Esophagus squamous epithelium (tissue), 5 donors: ENCODE results near the gene THAP5. TPM values are rescaled to one million over a fixed set of nuclear protein-coding genes. Genes with fewer than 3 reads are reported as not detected.

Experiments used
- DNase-seq: peaks from one replicate; lab custom pipeline; 2025; lab: John Stamatoyannopoulos, UW
- H3K27ac ChIP-seq, 4 donors: fragments of 200-600 bp; sonication (generic); one replicate each; pipeline ENCODE4 v1.5.1; 2016 to 2019; ENCODE audit warnings: mild to moderate bottlenecking in 1 of 4
- H3K27me3 ChIP-seq, 4 donors: fragments of 200-600 bp; sonication (generic); 1 replicate in 3 of 4; 2 replicates in 1 of 4; pipeline versions ENCODE4 v1.5.1 to v1.6.0; 2017 to 2021; ENCODE audit warnings: antibody characterized with exemption in 1 of 4
- H3K36me3 ChIP-seq, 3 donors: fragments of 200-600 bp; sonication (generic); one replicate each; pipeline ENCODE4 v1.5.1; 2016 to 2019
- H3K4me1 ChIP-seq, 3 donors: fragments of 200-600 bp; sonication (generic); one replicate each; pipeline ENCODE4 v1.5.1; 2017 to 2019
- H3K4me3 ChIP-seq, 4 donors: fragments of 200-600 bp; sonication (generic); 1 replicate in 3 of 4; 2 replicates in 1 of 4; pipeline ENCODE4 v1.5.1; 2016 to 2019; ENCODE audit warnings: mild to moderate bottlenecking in 2 of 4, moderate library complexity in 1 of 4
- H3K9me3 ChIP-seq, 3 donors: fragments of 200-600 bp; sonication (generic); one replicate each; pipeline ENCODE4 v1.5.1; 2016 to 2019
- CTCF ChIP-seq, 6 experiments: fragments of 450-650 bp in 4 of 6; fragments of 200-600 bp in 2 of 6; sonication (generic) in 2 of 6; IDR thresholded peaks; one replicate each; pipeline ENCODE4 v1.5.1; 2016 to 2019; ENCODE audit warnings: antibody characterized with exemption in 6 of 6, mild to moderate bottlenecking in 4 of 6, moderate library complexity in 4 of 6
- POLR2A ChIP-seq, 4 donors: fragments of 450-650 bp; IDR thresholded peaks; one replicate each; pipeline ENCODE4 v1.6.1; 2017; ENCODE audit warnings: antibody characterized with exemption in 4 of 4, mild to moderate bottlenecking in 4 of 4, moderate library complexity in 3 of 4
- WGBS, 2 donors: methylation state at CpG; one replicate each; pipeline ENCODE4 v1.1.5; 2018; 5-methylcytosine and 5-hydroxymethylcytosine counted together
- intact Hi-C: fragments of 100-400 bp; cut with DNase I; formaldehyde crosslinking; loops from one replicate; pipeline ENCODE4 v1.15.0; 2022
- total RNA-seq, 4 donors: library from RNA; depleted of rRNA; stranded (reverse); fragments of >200 nt; gene quantifications; one replicate each; pipeline ENCODE4 v1.1.0, GENCODE V29; 2016
- donor health status: DM: yes; HTN: yes; CAD: no.

THAP5 gene
- total RNA-seq, 4 donors from 2014 or later, result 7.7 to 19.7 (median 15.9) TPM

- TF ChIP-seq CTCF (IDR thresholded peaks at IDR 0.05) (no peak), POLR2A (IDR thresholded peaks at IDR 0.05) (no peak)
- Histone ChIP-seq H3K36me3 (no peaks in the 10 kb centered on the region), H3K9me3 (no peaks in the 10 kb centered on the region), H3K27ac (no peak overlapping the region), H3K4me1 (no peaks in the 10 kb centered on the region), H3K4me3 (no peak overlapping the region), H3K27me3 (peaks cover 0 to 3% (median 0%) of the 10 kb centered on the region in 4 donors)
- intact Hi-C loops, result no loop called here
- 94 to 98% methylated on average over 4 of the region's 4 CpGs for WGBS, 2 donors
- DNase-seq, result no peak
Observed at GRCh38 chr7:108596560-108596959, 27.1 kb upstream of the THAP5 start.

- intact Hi-C loops, result no loop called here
- Histone ChIP-seq H3K36me3 (no peaks in the 10 kb centered on the region), H3K4me3 (no peak overlapping the region), H3K9me3 (no peaks in the 10 kb centered on the region), H3K27ac (no peak overlapping the region), H3K27me3 (no peaks in the 10 kb centered on the region), H3K4me1 (no peaks in the 10 kb centered on the region)
- TF ChIP-seq CTCF (IDR thresholded peaks at IDR 0.05), result no peak
- no peak for TF ChIP-seq POLR2A (IDR thresholded peaks at IDR 0.05)
- DNase-seq, result no peak
- WGBS, 2 donors, result 31 to 37% methylated on average over 3 of the region's 3 CpGs
Observed at GRCh38 chr7:108592646-108593201, 23.2 kb upstream of the THAP5 start.

GRCh38 chr7:108590606-108591005 lies 21.1 kb upstream of the THAP5 start:
- no peak for DNase-seq

GRCh38 chr7:108589874-108590273 lies 20.4 kb upstream of the THAP5 start:
- Histone ChIP-seq H3K36me3 (no peaks in the 10 kb centered on the region), H3K27me3 (no peaks in the 10 kb centered on the region), H3K4me3 (no peak overlapping the region), H3K9me3 (no peaks in the 10 kb centered on the region), H3K27ac (no peak overlapping the region), H3K4me1 (no peaks in the 10 kb centered on the region)
- WGBS, 2 donors, result 36 to 46% methylated on average over 1 of the region's 1 CpG
- intact Hi-C loops, result no loop called here
- DNase-seq, result no peak
- no peak for TF ChIP-seq CTCF (IDR thresholded peaks at IDR 0.05)
- TF ChIP-seq POLR2A (IDR thresholded peaks at IDR 0.05), result no peak

More at GRCh38 chr7:108590606-108591005, 21.1 kb upstream of the THAP5 start:
- H3K4me1 ChIP-seq, result no peaks in the 10 kb centered on the region
- TF ChIP-seq POLR2A (IDR thresholded peaks at IDR 0.05) (no peak), CTCF (IDR thresholded peaks at IDR 0.05) (no peak)
- H3K4me3 ChIP-seq, result no peak overlapping the region
- H3K27ac ChIP-seq, result no peak overlapping the region
- 75 to 80% methylated on average over 2 of the region's 2 CpGs for WGBS, 2 donors
- intact Hi-C loops, result no loop called here
- H3K27me3 ChIP-seq, result no peaks in the 10 kb centered on the region
- H3K36me3 ChIP-seq, result no peaks in the 10 kb centered on the region
- no peaks in the 10 kb centered on the region for H3K9me3 ChIP-seq

- H3K4me1 ChIP-seq, result no peaks in the 10 kb centered on the region
- H3K27me3 ChIP-seq, result no peaks in the 10 kb centered on the region
- no peak overlapping the region for H3K27ac ChIP-seq
- no peaks in the 10 kb centered on the region for H3K36me3 ChIP-seq
- no peak for DNase-seq
- no peaks in the 10 kb centered on the region for H3K9me3 ChIP-seq
- no peak for TF ChIP-seq POLR2A (IDR thresholded peaks at IDR 0.05)
- TF ChIP-seq CTCF (IDR thresholded peaks at IDR 0.05), result no peak
- intact Hi-C loops, result no loop called here
- no peak overlapping the region for H3K4me3 ChIP-seq
Observed at GRCh38 chr7:108589199-108589598, 19.7 kb upstream of the THAP5 start.
